ENCODE results near the gene C3orf70. TPM values are rescaled to one million over a fixed set of nuclear protein-coding genes. Genes with fewer than 3 reads are reported as not detected.

Gene C3orf70
- total and polyA plus RNA-seq, 2 of the 8 experiments (the other 6 are each of a cell fraction or from before 2014, with no cell fraction given), result 1.7 to 2.0 TPM

- Histone ChIP-seq H2AFZ (ENCODE audit: low read length) (no peak overlapping the region), H3K4me1 (replicated peaks in 1 of 4; ENCODE audit: control insufficient read depth in 3 of 4, insufficient read depth in 4 of 4, low read length in 3 of 4) (no peaks in the 10 kb centered on the region), H2BK20ac (ENCODE audit: low read length) (no peak overlapping the region), H2BK12ac (ENCODE audit: low read depth, low read length) (no peak overlapping the region), H3K4ac (replicated peaks; ENCODE audit: insufficient read length, low read depth, low read length) (no peak overlapping the region), H3K27ac (ENCODE audit: low read depth, low read length) (no peak overlapping the region), H3K14ac (ENCODE audit: insufficient read length) (no peak overlapping the region), H3K79me1 (ENCODE audit: low read depth, low read length) (no peaks in the 10 kb centered on the region), H3K56ac (replicated peaks; ENCODE audit: insufficient read length, low read depth, low read length) (no peak overlapping the region), H3K36me3 (ENCODE audit: control insufficient read depth in 2 of 4, insufficient read depth in 4 of 4, low read length in 3 of 4) (no peaks in the 10 kb centered on the region), H3K18ac (ENCODE audit: extremely low read depth, low read length) (no peak overlapping the region), H3K9me3 (ENCODE audit: insufficient read depth in 2 of 2, low read depth in 1 of 2, low read length in 1 of 2) (no peaks in the 10 kb centered on the region), H4K91ac (replicated peaks; ENCODE audit: insufficient read length, low read length) (no peak overlapping the region), H2AK5ac (ENCODE audit: low read depth, low read length) (no peak overlapping the region), H3K4me2 (ENCODE audit: insufficient read depth in 1 of 2, low read depth in 2 of 2, low read length in 2 of 2) (no peak overlapping the region), H2BK15ac (ENCODE audit: low read length) (no peak overlapping the region), H3K9ac (replicated peaks in 1 of 4; ENCODE audit: extremely low read depth in 1 of 4, low read depth in 3 of 4, low read length in 3 of 4) (no peak overlapping the region), H3K23me2 (ENCODE audit: low read depth, low read length) (no peaks in the 10 kb centered on the region), H2BK5ac (ENCODE audit: low read depth, low read length) (no peak overlapping the region), H4K5ac (ENCODE audit: insufficient read length, low read depth, low read length) (no peak overlapping the region), H4K8ac (ENCODE audit: extremely low read depth, insufficient read depth, low read length) (no peak overlapping the region), H2BK120ac (replicated peaks; ENCODE audit: low read depth, low read length) (no peak overlapping the region), H3K4me3 (ENCODE audit: extremely low read depth in 1 of 4, insufficient read depth in 2 of 4, low read depth in 3 of 4, low read length in 4 of 4) (no peak overlapping the region), H3K79me2 (ENCODE audit: control insufficient read depth in 1 of 2, insufficient read depth in 2 of 2, low read length in 2 of 2) (no peaks in the 10 kb centered on the region), H3K23ac (ENCODE audit: insufficient read length) (no peak overlapping the region), H3K27me3 (replicated peaks in 1 of 4; ENCODE audit: control insufficient read depth in 3 of 4, extremely low read depth in 1 of 4, insufficient read depth in 3 of 4, low read length in 3 of 4) (no peaks in the 10 kb centered on the region), H4K20me1 (replicated peaks in 1 of 2; ENCODE audit: control insufficient read depth in 1 of 2, insufficient read depth in 2 of 2, low read length in 2 of 2) (no peaks in the 10 kb centered on the region)
- no peak for FAIRE-seq
- no peak for TF ChIP-seq CHD7 (IDR thresholded peaks at IDR 0.05; ENCODE audit: insufficient replicate concordance, low read length)
- POLR2A ChIA-PET (ENCODE audit: partially characterized antibody), result no interaction called here
- CTCF ChIA-PET (ENCODE audit: partially characterized antibody), result interaction anchor here (1.0 to 1.3 kb wide), 2 partner anchors 219 to 578 kb away, joined by 3 read pairs; no protein-coding TSS in a partner anchor
- no peak for DNase-seq (ENCODE audit: low read depth in 1 of 2, low spot score in 2 of 2)
Observed at GRCh38 chr3:185134509-185134908, 18.4 kb downstream of the C3orf70 start.
